IMR-90 (cell line): ENCODE results near the gene PTPRG. TPM values are rescaled to one million over a fixed set of nuclear protein-coding genes. Genes with fewer than 3 reads are reported as not detected.

ENCODE experiments used
- ATAC-seq: fragments of 200-7000 bp; cut with Tn5 transposase; 2 replicates; pipeline ENCODE4 v1.9.1; 2020; ENCODE audit warnings: low read depth, mild to moderate bottlenecking, moderate library complexity
- BruUV-seq: library from RNA; stranded (reverse); fragments of 400-500 nt; replicated peaks from 2 replicates; lab custom pipeline; 2021; lab: Mats Ljungman, UMichigan
- CTCF ChIA-PET: fragments of 300-600 bp; formaldehyde crosslinking; extraction: SDS; loops from one replicate; lab custom pipeline; 2021; ENCODE audit warnings: antibody characterized with exemption; lab: Yijun Ruan, JAX
- POLR2A ChIA-PET: fragments of 300-600 bp; sonication (Branson Sonifier 250); formaldehyde crosslinking; loops from one replicate; lab custom pipeline; 2022; ENCODE audit warnings: antibody characterized with exemption; ENCODE audit not compliant: unreplicated experiment; lab: Charles Lee
- DNase-seq: peaks from one replicate; pipeline ENCODE4 v3.0.0; 2013
- H2AFZ ChIP-seq: replicated peaks from 2 replicates; pipeline ENCODE3; 2013; ENCODE audit warnings: low read length, mild to moderate bottlenecking; ENCODE audit not compliant: poor library complexity
- H2AK5ac ChIP-seq: 2 replicates; pipeline ENCODE4 v1.6.1; 2013; ENCODE audit warnings: low read depth, low read length, inconsistent platforms
- H2AK9ac ChIP-seq: replicated peaks from 2 replicates; pipeline ENCODE3; 2013; ENCODE audit warnings: mild to moderate bottlenecking, low read depth, low read length, moderate library complexity; ENCODE audit not compliant: poor library complexity
- H2BK120ac ChIP-seq: 2 replicates; pipeline ENCODE4 v1.6.1; 2013; ENCODE audit warnings: low read depth, low read length, inconsistent platforms
- H2BK15ac ChIP-seq: 3 replicates; pipeline ENCODE4 v1.6.1; 2013; ENCODE audit warnings: low read depth, low read length, inconsistent platforms
- H2BK20ac ChIP-seq: 2 replicates; pipeline ENCODE4 v1.6.1; 2013; ENCODE audit warnings: low read depth, mild to moderate bottlenecking, inconsistent platforms, low read length, moderate library complexity
- H2BK5ac ChIP-seq: 2 replicates; pipeline ENCODE4 v1.6.1; 2013; ENCODE audit warnings: mild to moderate bottlenecking, low read depth, low read length, inconsistent platforms; ENCODE audit not compliant: poor library complexity, severe bottlenecking
- H3K14ac ChIP-seq: replicated peaks from 2 replicates; pipeline ENCODE4 v1.6.1; 2013; ENCODE audit warnings: low read depth, low read length, inconsistent platforms
- H3K18ac ChIP-seq: 2 replicates; pipeline ENCODE4 v1.6.1; 2013; ENCODE audit warnings: low read depth, low read length, control low read depth
- H3K23ac ChIP-seq: 2 replicates; pipeline ENCODE4 v1.6.1; 2013; ENCODE audit warnings: low read depth, low read length, inconsistent platforms
- H3K27ac ChIP-seq: 2 replicates; pipeline ENCODE4 v1.5.1; 2013; ENCODE audit warnings: mild to moderate bottlenecking, control low read depth, low read length; ENCODE audit not compliant: insufficient read depth
- H3K27me3 ChIP-seq: 2 replicates; pipeline ENCODE4 v1.6.1; 2013; ENCODE audit warnings: low read length; ENCODE audit not compliant: control insufficient read depth, insufficient read depth
- H3K36me3 ChIP-seq: 2 replicates; pipeline ENCODE4 v1.6.1; 2013; ENCODE audit warnings: low read length, mixed read lengths; ENCODE audit not compliant: control insufficient read depth, insufficient read depth
- H3K4ac ChIP-seq: 2 replicates; pipeline ENCODE4 v1.6.1; 2013; ENCODE audit warnings: low read depth, low read length, inconsistent platforms
- H3K4me1 ChIP-seq: 2 replicates; pipeline ENCODE4 v1.6.1; 2013; ENCODE audit warnings: low read length, mixed read lengths; ENCODE audit not compliant: control insufficient read depth, insufficient read depth
- H3K4me2 ChIP-seq: 2 replicates; pipeline ENCODE4 v1.6.1; 2013; ENCODE audit warnings: low read depth, mild to moderate bottlenecking, control low read depth, low read length, moderate library complexity
- H3K4me3 ChIP-seq: 2 replicates; pipeline ENCODE4 v1.5.1; 2013; ENCODE audit warnings: low read depth, mild to moderate bottlenecking, control low read depth, low read length, moderate library complexity; ENCODE audit not compliant: insufficient read depth
- H3K56ac ChIP-seq: 2 replicates; pipeline ENCODE4 v1.6.1; 2013; ENCODE audit warnings: low read length, inconsistent platforms; ENCODE audit not compliant: insufficient read depth; ENCODE audit errors: extremely low read depth
- H3K79me1 ChIP-seq, 2 experiments: 2 replicates each; pipeline ENCODE4 v1.6.1; 2013; ENCODE audit warnings: low read length in 2 of 2, inconsistent platforms in 1 of 2, low read depth in 1 of 2
- H3K9ac ChIP-seq: 2 replicates; pipeline ENCODE4 v1.6.1; 2013; ENCODE audit warnings: low read depth, low read length, control low read depth
- H3K9me1 ChIP-seq: 2 replicates; pipeline ENCODE4 v1.6.1; 2013; ENCODE audit warnings: low read length, inconsistent platforms; ENCODE audit not compliant: insufficient read depth
- H3K9me3 ChIP-seq: 2 replicates; pipeline ENCODE4 v1.6.1; 2013; ENCODE audit warnings: low read length; ENCODE audit not compliant: control insufficient read depth, insufficient read depth
- H4K20me1 ChIP-seq: 2 replicates; pipeline ENCODE4 v1.6.1; 2013; ENCODE audit warnings: low read length, inconsistent platforms; ENCODE audit not compliant: insufficient read depth
- H4K5ac ChIP-seq: 2 replicates; pipeline ENCODE4 v1.6.1; 2013; ENCODE audit warnings: mild to moderate bottlenecking, low read depth, low read length, control low read depth
- H4K8ac ChIP-seq, 2 experiments: 2 replicates each; pipeline ENCODE4 v1.6.1; 2013; ENCODE audit warnings: low read depth in 2 of 2, low read length in 2 of 2, control low read depth in 1 of 2, inconsistent platforms in 1 of 2
- H4K91ac ChIP-seq: 2 replicates; pipeline ENCODE4 v1.6.1; 2013; ENCODE audit warnings: low read depth, low read length, inconsistent platforms; ENCODE audit not compliant: insufficient read depth
- FOS ChIP-seq: fragments of 150-350 bp; IDR thresholded peaks from 2 replicates; pipeline ENCODE4 v1.6.1; 2016; ENCODE audit warnings: low read depth, low read length
- MAFK ChIP-seq: IDR thresholded peaks from 2 replicates; pipeline ENCODE4 v1.6.1; 2012; ENCODE audit warnings: low read depth, low read length, improper control_type of control experiment
- MAZ ChIP-seq: IDR thresholded peaks from 2 replicates; pipeline ENCODE4 v1.6.1; 2012; ENCODE audit warnings: low read depth, mild to moderate bottlenecking, low read length, improper control_type of control experiment, moderate library complexity, borderline replicate concordance
- MXI1 ChIP-seq: IDR thresholded peaks from 2 replicates; pipeline ENCODE4 v1.6.1; 2012; ENCODE audit warnings: low read depth, mild to moderate bottlenecking, low read length, moderate library complexity, borderline replicate concordance
- RCOR1 ChIP-seq: IDR thresholded peaks from 2 replicates; pipeline ENCODE4 v1.6.1; 2012; ENCODE audit warnings: mild to moderate bottlenecking, low read length, improper control_type of control experiment; ENCODE audit not compliant: insufficient replicate concordance
- RFX5 ChIP-seq: IDR thresholded peaks from 2 replicates; pipeline ENCODE4 v1.8.0; 2012; ENCODE audit warnings: low read depth, mild to moderate bottlenecking, low read length, moderate library complexity
- USF2 ChIP-seq: fragments of 150-350 bp; IDR thresholded peaks from 2 replicates; pipeline ENCODE4 v1.6.1; 2017; ENCODE audit warnings: mild to moderate bottlenecking, antibody characterized with exemption, low read length, low read depth
- dilution Hi-C: fragments of 300-500 bp; cut with HindIII; formaldehyde crosslinking; loops from one replicate; pipeline ENCODE4 v1.14.3; 2018; ENCODE audit warnings: low sequenced_read_pairs; ENCODE audit not compliant: unreplicated experiment
- in situ Hi-C: fragments of 300-500 bp; cut with MboI; formaldehyde crosslinking; loops from 3 replicates; pipeline ENCODE4 v1.14.3; 2019; ENCODE audit warnings: low sequenced_read_pairs, inconsistent platforms, mixed read lengths
- intact Hi-C: fragments of 100-400 bp; cut with micrococcal nuclease; formaldehyde crosslinking; loops from 2 replicates; pipeline ENCODE4 v1.10.0; 2022
- polyA plus RNA-seq, 3 experiments: library from polyadenylated mRNA; depleted of rRNA; stranded (reverse); fragments of >200 nt; gene quantifications; 2 replicates each; pipeline ENCODE4 v1.2.3, GENCODE V29; 2012; ENCODE audit warnings: low replicate concordance in 1 of 3
- total RNA-seq: library from RNA; depleted of rRNA; stranded (reverse); fragments of >200 nt; gene quantifications from 2 replicates; pipeline ENCODE4 v1.2.3, GENCODE V29; 2012
- TF ChIP-seq, protein P1 (sequence below): fragments of 150-350 bp; IDR thresholded peaks from 2 replicates; pipeline ENCODE4 v1.6.1; 2016; ENCODE audit warnings: low read depth, mild to moderate bottlenecking, low read length, moderate library complexity, borderline replicate concordance
- TF ChIP-seq, protein P2 (sequence below): conservative IDR thresholded peaks from 2 replicates; pipeline ENCODE4 v1.5.1; 2012; ENCODE audit warnings: mild to moderate bottlenecking, low read depth, low read length, improper control_type of control experiment

The PTPRG gene
- total and polyA plus RNA-seq, 2 of the 4 experiments (the other 2 are of a cell fraction) = 7.7 to 31.0 TPM

DNA sequence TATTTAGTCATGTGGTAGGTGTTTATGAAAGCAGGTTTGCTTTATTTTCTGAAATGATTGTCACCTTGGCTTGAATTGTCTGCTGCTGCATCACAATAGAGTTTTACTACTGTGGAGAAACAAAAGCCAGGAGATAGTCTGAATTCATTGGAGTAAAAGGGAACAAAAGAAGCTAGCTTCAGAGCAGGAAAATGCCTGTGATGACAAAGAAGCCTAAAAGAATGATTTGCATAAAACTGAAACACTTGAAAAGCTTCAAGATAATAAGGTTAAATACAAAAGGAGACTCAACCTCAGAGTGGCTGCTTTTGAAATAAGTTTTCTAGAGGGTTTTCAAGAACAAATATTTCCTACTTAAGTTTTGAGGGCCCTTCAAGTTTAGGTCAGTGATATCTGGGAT lies 138.3 kb downstream of the PTPRG start:
- dilution Hi-C loops = no loop called here
- Histone ChIP-seq H3K4me1 (no peaks in the 10 kb centered on the region), H2BK120ac (no peak overlapping the region), H3K9me1 (peaks cover 5% of the 10 kb centered on the region; the same call in 1 of the 2 replicates), H2BK20ac (no peak overlapping the region), H3K56ac (no peak overlapping the region), H3K23ac (no peak overlapping the region), H3K4ac (no peak overlapping the region), H2BK15ac (no peak overlapping the region), H3K9me3 (no peaks in the 10 kb centered on the region), H3K14ac (no peak overlapping the region), H2AFZ (no peak overlapping the region), H3K4me2 (no peak overlapping the region), H3K27ac (no peak overlapping the region), H4K20me1 (peaks cover under 1% of the 10 kb centered on the region; the same call in 1 of the 2 replicates), H2BK5ac (no peak overlapping the region), H4K5ac (no peak overlapping the region), H3K36me3 (no peaks in the 10 kb centered on the region), H3K9ac (no peak overlapping the region), H4K91ac (no peak overlapping the region), H2AK9ac (no peak overlapping the region), H2AK5ac (no peak overlapping the region), H3K4me3 (no peak overlapping the region), H3K79me1 (peaks cover 14 to 38% of the 10 kb centered on the region in 2 experiments), H3K18ac (no peak overlapping the region), H3K27me3 (no peaks in the 10 kb centered on the region), H4K8ac (no peak overlapping the region)
- TF ChIP-seq USF2 = no peak
- TF ChIP-seq MAFK = no peak
- TF ChIP-seq, protein P1, sequence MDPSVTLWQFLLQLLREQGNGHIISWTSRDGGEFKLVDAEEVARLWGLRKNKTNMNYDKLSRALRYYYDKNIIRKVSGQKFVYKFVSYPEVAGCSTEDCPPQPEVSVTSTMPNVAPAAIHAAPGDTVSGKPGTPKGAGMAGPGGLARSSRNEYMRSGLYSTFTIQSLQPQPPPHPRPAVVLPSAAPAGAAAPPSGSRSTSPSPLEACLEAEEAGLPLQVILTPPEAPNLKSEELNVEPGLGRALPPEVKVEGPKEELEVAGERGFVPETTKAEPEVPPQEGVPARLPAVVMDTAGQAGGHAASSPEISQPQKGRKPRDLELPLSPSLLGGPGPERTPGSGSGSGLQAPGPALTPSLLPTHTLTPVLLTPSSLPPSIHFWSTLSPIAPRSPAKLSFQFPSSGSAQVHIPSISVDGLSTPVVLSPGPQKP = no peak
- no peak for TF ChIP-seq RFX5
- no peak for TF ChIP-seq MAZ
- no peak for TF ChIP-seq FOS
- TF ChIP-seq, protein P2, sequence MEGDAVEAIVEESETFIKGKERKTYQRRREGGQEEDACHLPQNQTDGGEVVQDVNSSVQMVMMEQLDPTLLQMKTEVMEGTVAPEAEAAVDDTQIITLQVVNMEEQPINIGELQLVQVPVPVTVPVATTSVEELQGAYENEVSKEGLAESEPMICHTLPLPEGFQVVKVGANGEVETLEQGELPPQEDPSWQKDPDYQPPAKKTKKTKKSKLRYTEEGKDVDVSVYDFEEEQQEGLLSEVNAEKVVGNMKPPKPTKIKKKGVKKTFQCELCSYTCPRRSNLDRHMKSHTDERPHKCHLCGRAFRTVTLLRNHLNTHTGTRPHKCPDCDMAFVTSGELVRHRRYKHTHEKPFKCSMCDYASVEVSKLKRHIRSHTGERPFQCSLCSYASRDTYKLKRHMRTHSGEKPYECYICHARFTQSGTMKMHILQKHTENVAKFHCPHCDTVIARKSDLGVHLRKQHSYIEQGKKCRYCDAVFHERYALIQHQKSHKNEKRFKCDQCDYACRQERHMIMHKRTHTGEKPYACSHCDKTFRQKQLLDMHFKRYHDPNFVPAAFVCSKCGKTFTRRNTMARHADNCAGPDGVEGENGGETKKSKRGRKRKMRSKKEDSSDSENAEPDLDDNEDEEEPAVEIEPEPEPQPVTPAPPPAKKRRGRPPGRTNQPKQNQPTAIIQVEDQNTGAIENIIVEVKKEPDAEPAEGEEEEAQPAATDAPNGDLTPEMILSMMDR = no peak
- no peak for TF ChIP-seq RCOR1
- no peak for TF ChIP-seq MXI1
- DNase-seq (no peak), ATAC-seq (no peak)
- POLR2A ChIA-PET = no interaction called here
- CTCF ChIA-PET = interaction anchor here (0.6 kb wide), 1 partner anchor 9 kb away, joined by 3 read pairs; no protein-coding TSS in a partner anchor
- intact Hi-C loops = no loop called here
- no TSS peak for BruUV-seq
- in situ Hi-C loops = no loop called here
